DOHH2 (cell line): Measurements from ENCODE around the gene ARHGEF33.

Experiments
- H3F3A ChIP-seq: fragments of 200-600 bp; sonication (generic), shearing (Covaris generic); 2 replicates; pipeline ENCODE4 v1.6.0; 2016; ENCODE audit warnings: antibody characterized with exemption, mild to moderate bottlenecking; ENCODE audit not compliant: control insufficient read depth, insufficient read depth
- H3K27ac ChIP-seq: fragments of 200-600 bp; sonication (generic); 2 replicates; pipeline ENCODE4 v1.5.1; 2014; ENCODE audit warnings: low read depth, mild to moderate bottlenecking, low read length, moderate library complexity
- H3K27me3 ChIP-seq: fragments of 200-600 bp; sonication (generic); 2 replicates; pipeline ENCODE4 v1.6.1; 2014; ENCODE audit warnings: mild to moderate bottlenecking, low read length, mixed read lengths; ENCODE audit not compliant: control insufficient read depth
- H3K36me3 ChIP-seq: fragments of 200-600 bp; sonication (generic); 2 replicates; pipeline ENCODE4 v1.6.1; 2014; ENCODE audit warnings: mild to moderate bottlenecking, low read length, moderate library complexity, mixed read lengths; ENCODE audit not compliant: control insufficient read depth
- H3K4me1 ChIP-seq: fragments of 200-600 bp; sonication (generic); 2 replicates; pipeline ENCODE4 v1.6.1; 2014; ENCODE audit warnings: mild to moderate bottlenecking, low read length, mixed read lengths; ENCODE audit not compliant: control insufficient read depth
- H3K4me2 ChIP-seq: fragments of 200-600 bp; sonication (generic); 2 replicates; pipeline ENCODE4 v1.6.0; 2014; ENCODE audit warnings: mild to moderate bottlenecking, low read length, moderate library complexity
- H3K4me3 ChIP-seq: fragments of 200-600 bp; sonication (generic); 2 replicates; pipeline ENCODE4 v1.5.1; 2014; ENCODE audit warnings: mild to moderate bottlenecking, low read length, mixed read lengths
- H3K79me2 ChIP-seq: fragments of 200-600 bp; sonication (generic); 2 replicates; pipeline ENCODE4 v1.6.1; 2014; ENCODE audit warnings: mild to moderate bottlenecking, low read length, mixed read lengths; ENCODE audit not compliant: control insufficient read depth
- H3K9me2 ChIP-seq: fragments of 200-600 bp; sonication (generic); replicated peaks from 2 replicates; pipeline ENCODE4 v1.6.1; 2014; ENCODE audit warnings: mild to moderate bottlenecking, low read length, mixed read lengths; ENCODE audit not compliant: control insufficient read depth
- H3K9me3 ChIP-seq: fragments of 200-600 bp; sonication (generic); 2 replicates; pipeline ENCODE4 v1.6.1; 2014; ENCODE audit warnings: antibody characterized with exemption, low read length, mixed read lengths; ENCODE audit not compliant: control insufficient read depth, insufficient read depth
- H4K20me1 ChIP-seq: fragments of 200-600 bp; sonication (generic); 2 replicates; pipeline ENCODE4 v1.6.0; 2014; ENCODE audit warnings: low read depth, mild to moderate bottlenecking, antibody characterized with exemption, low read length, moderate library complexity; ENCODE audit not compliant: control insufficient read depth, insufficient read depth
- CTCF ChIP-seq: fragments of 200-600 bp; sonication (generic); IDR thresholded peaks from one replicate; pipeline ENCODE4 v1.5.1; 2014; ENCODE audit warnings: antibody characterized with exemption, mild to moderate bottlenecking, low read depth, low read length; ENCODE audit not compliant: poor library complexity, severe bottlenecking
- EZH2phosphoT487 ChIP-seq: fragments of 200-600 bp; sonication (generic); IDR thresholded peaks from 2 replicates; pipeline ENCODE4 v1.6.1; 2017; ENCODE audit warnings: borderline replicate concordance, mild to moderate bottlenecking, antibody characterized with exemption, low read length, moderate library complexity, mixed read lengths

Gene ARHGEF33

GRCh38 chr2:39013871-39014270 is 124.2 kb downstream of the ARHGEF33 start:
- TF ChIP-seq EZH2phosphoT487: no peak
- TF ChIP-seq CTCF: no peak
- no peaks in the 10 kb centered on the region for H3F3A ChIP-seq
- H3K9me3 ChIP-seq: no peaks in the 10 kb centered on the region

GRCh38 chr2:39015424-39015823 is 125.7 kb downstream of the ARHGEF33 start:
- H3K27me3 ChIP-seq: no peaks in the 10 kb centered on the region
- no peaks in the 10 kb centered on the region for H3K9me3 ChIP-seq
- no peak overlapping the region for H3K4me2 ChIP-seq
- peaks cover 33% of the 10 kb centered on the region for H3K36me3 ChIP-seq
- no peaks in the 10 kb centered on the region for H3K9me2 ChIP-seq
- H3K27ac ChIP-seq: no peak overlapping the region
- no peaks in the 10 kb centered on the region for H3K79me2 ChIP-seq
- no peaks in the 10 kb centered on the region for H4K20me1 ChIP-seq
- TF ChIP-seq CTCF: no peak
- TF ChIP-seq EZH2phosphoT487: no peak
- H3K4me3 ChIP-seq: no peak overlapping the region
- no peaks in the 10 kb centered on the region for H3K4me1 ChIP-seq
- H3F3A ChIP-seq: no peaks in the 10 kb centered on the region

More at GRCh38 chr2:39013871-39014270, 124.2 kb downstream of the ARHGEF33 start:
- H3K27me3 ChIP-seq: no peaks in the 10 kb centered on the region
- peaks cover 39% of the 10 kb centered on the region for H3K36me3 ChIP-seq
- H3K27ac ChIP-seq: no peak overlapping the region
- no peak overlapping the region for H3K4me2 ChIP-seq
- no peaks in the 10 kb centered on the region for H3K79me2 ChIP-seq
- no peaks in the 10 kb centered on the region for H3K4me1 ChIP-seq
- no peaks in the 10 kb centered on the region for H3K9me2 ChIP-seq
- H4K20me1 ChIP-seq: no peaks in the 10 kb centered on the region
- no peak overlapping the region for H3K4me3 ChIP-seq

GRCh38 chr2:39017334-39017733 is 127.7 kb downstream of the ARHGEF33 start:
- Histone ChIP-seq H3K79me2 (no peaks in the 10 kb centered on the region), H3F3A (no peaks in the 10 kb centered on the region), H3K4me1 (no peaks in the 10 kb centered on the region)

More at GRCh38 chr2:39017334-39017733, 127.7 kb downstream of the ARHGEF33 start:
- no peak for TF ChIP-seq CTCF
- TF ChIP-seq EZH2phosphoT487: no peak
- Histone ChIP-seq H3K27ac (no peak overlapping the region), H3K9me2 (no peaks in the 10 kb centered on the region), H3K4me3 (no peak overlapping the region), H3K27me3 (no peaks in the 10 kb centered on the region), H3K36me3 (peaks cover 26% of the 10 kb centered on the region), H3K4me2 (no peak overlapping the region), H3K9me3 (no peaks in the 10 kb centered on the region), H4K20me1 (no peaks in the 10 kb centered on the region)
